Peyer's patch (tissue), 4 donors: ENCODE measurements around the gene IQCN. TPM values are rescaled to one million over a fixed set of nuclear protein-coding genes. Genes with fewer than 3 reads are reported as not detected.

Experiments
- DNase-seq, 3 donors: peaks; one replicate each; pipeline ENCODE4 v3.0.0-alpha.2; 2017 to 2019
- H3K27ac ChIP-seq, 4 donors: fragments of 200-600 bp; sonication (generic); one replicate each; pipeline ENCODE4 v1.5.1; 2016 to 2019
- H3K27me3 ChIP-seq, 2 donors: fragments of 200-600 bp; sonication (generic); one replicate each; pipeline ENCODE4 v1.5.1; 2019
- H3K36me3 ChIP-seq, 3 donors: fragments of 200-600 bp; sonication (generic); one replicate each; pipeline ENCODE4 v1.5.1; 2016 to 2019
- H3K4me1 ChIP-seq, 4 donors: fragments of 200-600 bp; sonication (generic); one replicate each; pipeline ENCODE4 v1.5.1; 2016 to 2019
- H3K4me3 ChIP-seq, 4 donors: fragments of 200-600 bp; sonication (generic); 1 replicate in 3 of 4; 2 replicates in 1 of 4; pipeline ENCODE4 v1.5.1; 2016 to 2019; ENCODE audit warnings: mild to moderate bottlenecking in 1 of 4
- H3K9me3 ChIP-seq, 4 donors: fragments of 200-600 bp; sonication (generic); one replicate each; pipeline ENCODE4 v1.5.1; 2016 to 2019; ENCODE audit warnings: mild to moderate bottlenecking in 1 of 4
- POLR2A ChIP-seq, 2 donors: fragments of 450-650 bp; IDR thresholded peaks; one replicate each; pipeline ENCODE4 v1.5.1; 2017; ENCODE audit warnings: antibody characterized with exemption in 2 of 2, mild to moderate bottlenecking in 2 of 2, moderate library complexity in 2 of 2
- total RNA-seq, 4 donors: library from RNA; depleted of rRNA; stranded (reverse); fragments of >200 nt; gene quantifications; one replicate each; pipeline ENCODE4 v1.1.0, GENCODE V29; 2016
- TF ChIP-seq, protein P1 (sequence below), 6 experiments: fragments of 450-650 bp in 4 of 6; fragments of 200-600 bp in 2 of 6; sonication (generic) in 1 of 6; IDR thresholded peaks; one replicate each; pipeline ENCODE4 v1.5.1; 2017 to 2019; ENCODE audit warnings: antibody characterized with exemption in 6 of 6, mild to moderate bottlenecking in 3 of 6, moderate library complexity in 1 of 6

IQCN gene, protein sequence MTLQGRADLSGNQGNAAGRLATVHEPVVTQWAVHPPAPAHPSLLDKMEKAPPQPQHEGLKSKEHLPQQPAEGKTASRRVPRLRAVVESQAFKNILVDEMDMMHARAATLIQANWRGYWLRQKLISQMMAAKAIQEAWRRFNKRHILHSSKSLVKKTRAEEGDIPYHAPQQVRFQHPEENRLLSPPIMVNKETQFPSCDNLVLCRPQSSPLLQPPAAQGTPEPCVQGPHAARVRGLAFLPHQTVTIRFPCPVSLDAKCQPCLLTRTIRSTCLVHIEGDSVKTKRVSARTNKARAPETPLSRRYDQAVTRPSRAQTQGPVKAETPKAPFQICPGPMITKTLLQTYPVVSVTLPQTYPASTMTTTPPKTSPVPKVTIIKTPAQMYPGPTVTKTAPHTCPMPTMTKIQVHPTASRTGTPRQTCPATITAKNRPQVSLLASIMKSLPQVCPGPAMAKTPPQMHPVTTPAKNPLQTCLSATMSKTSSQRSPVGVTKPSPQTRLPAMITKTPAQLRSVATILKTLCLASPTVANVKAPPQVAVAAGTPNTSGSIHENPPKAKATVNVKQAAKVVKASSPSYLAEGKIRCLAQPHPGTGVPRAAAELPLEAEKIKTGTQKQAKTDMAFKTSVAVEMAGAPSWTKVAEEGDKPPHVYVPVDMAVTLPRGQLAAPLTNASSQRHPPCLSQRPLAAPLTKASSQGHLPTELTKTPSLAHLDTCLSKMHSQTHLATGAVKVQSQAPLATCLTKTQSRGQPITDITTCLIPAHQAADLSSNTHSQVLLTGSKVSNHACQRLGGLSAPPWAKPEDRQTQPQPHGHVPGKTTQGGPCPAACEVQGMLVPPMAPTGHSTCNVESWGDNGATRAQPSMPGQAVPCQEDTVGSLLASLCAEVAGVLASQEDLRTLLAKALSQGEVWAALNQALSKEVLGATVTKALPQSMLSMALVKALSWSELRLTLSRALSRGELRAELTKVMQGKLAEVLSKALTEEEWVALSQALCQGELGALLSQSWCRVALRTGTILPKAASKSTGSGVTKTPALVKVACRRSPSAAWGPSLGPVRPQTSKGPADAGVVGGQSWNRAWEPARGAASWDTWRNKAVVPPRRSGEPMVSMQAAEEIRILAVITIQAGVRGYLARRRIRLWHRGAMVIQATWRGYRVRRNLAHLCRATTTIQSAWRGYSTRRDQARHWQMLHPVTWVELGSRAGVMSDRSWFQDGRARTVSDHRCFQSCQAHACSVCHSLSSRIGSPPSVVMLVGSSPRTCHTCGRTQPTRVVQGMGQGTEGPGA (N-terminal part only)
- total RNA-seq, result 10 to 100 TPM in 2 of 4 donors, 1 to 10 TPM in 2; 7.4 to 40.2 (median 17.0) TPM

DNA sequence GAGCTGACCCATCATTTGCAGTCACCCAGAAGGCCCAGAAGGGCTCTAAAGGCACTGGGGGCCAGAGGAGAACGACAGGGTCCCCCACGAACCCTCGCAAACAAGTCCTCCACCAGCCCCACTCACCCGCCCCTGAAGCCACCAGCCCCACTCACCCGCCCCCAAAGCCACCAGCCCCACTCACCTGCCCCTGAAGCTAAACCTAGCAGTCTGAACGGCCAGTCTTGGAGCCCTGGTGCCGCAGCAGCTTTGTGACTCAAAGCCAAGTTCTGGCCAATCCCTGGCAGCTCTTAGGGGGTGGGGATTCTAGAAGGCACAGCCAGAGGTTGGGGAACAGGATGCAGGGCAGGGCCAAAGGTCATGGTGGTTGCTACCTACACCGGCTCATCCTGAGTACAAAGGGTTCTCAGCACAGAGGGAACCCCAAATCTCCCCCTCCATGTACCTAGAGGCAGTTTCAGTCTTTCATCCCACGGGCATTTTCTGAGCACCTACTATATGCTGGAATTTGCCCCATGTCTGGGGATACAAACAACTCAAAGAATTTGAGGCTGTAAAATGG is at the start of gene IQCN:
IQCN (minus strand) TSS at position 234 of the 562 bp plus-strand sequence. CDS start 4,974 bp downstream, outside the sequence.
- peaks cover 10 to 62% (median 19%) of the 10 kb centered on the region in 4 donors for H3K4me1 ChIP-seq
- H3K27ac ChIP-seq, result peak within 1 kb of the TSS; percentile 47 to 90 (median 64)
- peaks cover 0 to 29% (median 0%) of the 10 kb centered on the region in 3 donors for H3K36me3 ChIP-seq
- no peaks in the 10 kb centered on the region for H3K27me3 ChIP-seq
- DNase-seq, result peak in 2 of 3 donors; percentile 78 to 86
- no peaks in the 10 kb centered on the region for H3K9me3 ChIP-seq
- peak within 1 kb of the TSS in 2 of 4 donors; percentile 7 to 36 for H3K4me3 ChIP-seq
- no peak for TF ChIP-seq POLR2A (IDR thresholded peaks at IDR 0.05)
- TF ChIP-seq, protein P1, sequence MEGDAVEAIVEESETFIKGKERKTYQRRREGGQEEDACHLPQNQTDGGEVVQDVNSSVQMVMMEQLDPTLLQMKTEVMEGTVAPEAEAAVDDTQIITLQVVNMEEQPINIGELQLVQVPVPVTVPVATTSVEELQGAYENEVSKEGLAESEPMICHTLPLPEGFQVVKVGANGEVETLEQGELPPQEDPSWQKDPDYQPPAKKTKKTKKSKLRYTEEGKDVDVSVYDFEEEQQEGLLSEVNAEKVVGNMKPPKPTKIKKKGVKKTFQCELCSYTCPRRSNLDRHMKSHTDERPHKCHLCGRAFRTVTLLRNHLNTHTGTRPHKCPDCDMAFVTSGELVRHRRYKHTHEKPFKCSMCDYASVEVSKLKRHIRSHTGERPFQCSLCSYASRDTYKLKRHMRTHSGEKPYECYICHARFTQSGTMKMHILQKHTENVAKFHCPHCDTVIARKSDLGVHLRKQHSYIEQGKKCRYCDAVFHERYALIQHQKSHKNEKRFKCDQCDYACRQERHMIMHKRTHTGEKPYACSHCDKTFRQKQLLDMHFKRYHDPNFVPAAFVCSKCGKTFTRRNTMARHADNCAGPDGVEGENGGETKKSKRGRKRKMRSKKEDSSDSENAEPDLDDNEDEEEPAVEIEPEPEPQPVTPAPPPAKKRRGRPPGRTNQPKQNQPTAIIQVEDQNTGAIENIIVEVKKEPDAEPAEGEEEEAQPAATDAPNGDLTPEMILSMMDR (IDR thresholded peaks at IDR 0.05), result no peak

DNA sequence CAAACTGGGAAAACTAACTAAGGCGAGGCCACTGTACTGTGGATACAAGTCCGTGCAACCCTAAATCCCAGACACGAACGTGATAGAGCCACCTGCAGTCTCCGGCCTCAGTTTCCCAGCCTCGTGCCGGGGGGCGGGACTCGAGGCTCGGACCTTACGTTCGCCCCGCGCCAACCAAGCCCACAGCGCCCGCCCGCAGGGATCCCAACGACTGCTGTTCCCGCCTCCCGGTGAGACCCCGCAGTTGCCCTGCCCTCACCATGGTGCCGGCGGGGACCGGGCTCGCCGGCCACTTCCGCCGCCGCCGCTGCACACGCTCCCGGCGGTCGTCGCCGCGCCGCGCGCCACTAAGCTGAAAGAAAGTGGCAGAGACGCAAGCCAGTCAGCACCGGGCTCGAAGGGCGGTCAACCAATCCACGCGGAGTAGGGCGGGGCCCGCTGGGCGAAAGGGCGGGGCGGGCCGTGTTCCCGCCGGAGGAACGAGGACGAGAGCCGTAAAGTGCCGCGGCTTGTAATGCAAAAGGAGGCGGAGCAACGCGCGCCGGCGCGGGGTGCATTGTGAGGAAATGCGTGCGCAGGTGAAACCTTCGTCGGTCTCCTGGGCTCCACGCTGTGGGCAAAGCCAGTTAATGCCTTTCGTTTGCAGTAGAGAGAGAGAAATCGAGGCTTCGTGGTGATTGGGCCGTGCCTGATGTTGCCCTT is 48.7 kb upstream of the IQCN start, which contains the start of gene LSM4:
LSM4 (minus strand) TSS at position 318 of the 702 bp plus-strand sequence; CDS start at position 262, 56 bp downstream.
- H3K36me3 ChIP-seq, result no peaks in the 10 kb centered on the region
- peak; percentile 99 to 100 (median 100) for DNase-seq
- peaks cover 16 to 52% (median 37%) of the 10 kb centered on the region in 4 donors for H3K4me1 ChIP-seq
- H3K27ac ChIP-seq, result peak within 1 kb of the TSS; percentile 88 to 97 (median 94)
- H3K27me3 ChIP-seq, result no peaks in the 10 kb centered on the region
- TF ChIP-seq POLR2A (IDR thresholded peaks at IDR 0.05), result peak; percentile 95 to 97
- TF ChIP-seq, protein P1 (IDR thresholded peaks at IDR 0.05), result peak in 5 of 6 experiments; percentile 46 to 58 (median 51)
- H3K4me3 ChIP-seq, result peak within 1 kb of the TSS; percentile 64 to 83 (median 72)
- H3K9me3 ChIP-seq, result no peaks in the 10 kb centered on the region

DNA sequence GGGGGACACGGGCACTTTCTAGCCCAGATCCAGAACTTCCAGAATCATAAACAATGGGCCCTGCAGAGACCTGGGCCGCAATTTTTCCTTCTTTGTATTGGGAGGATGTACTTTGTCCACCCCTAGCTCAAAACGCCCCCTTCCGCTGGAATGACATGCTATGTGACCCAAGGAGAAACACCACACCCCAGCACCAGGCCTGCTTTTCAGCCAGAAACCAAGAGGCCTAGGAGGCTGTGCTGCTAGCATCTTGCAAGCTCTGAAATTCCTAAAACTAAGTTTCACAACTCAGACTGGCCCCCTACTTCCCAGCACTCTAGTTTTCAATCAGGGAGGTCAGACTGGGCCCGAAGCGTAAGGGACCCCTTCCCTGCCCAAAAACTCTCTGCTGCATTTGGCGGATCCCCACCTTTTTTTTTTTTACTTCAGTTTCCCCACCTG is 48.1 kb upstream of the IQCN start:
- H3K4me1 ChIP-seq, result peaks cover 16 to 57% (median 39%) of the 10 kb centered on the region in 4 donors
- TF ChIP-seq, protein P1 (IDR thresholded peaks at IDR 0.05), result peak in 2 of 6 experiments; percentile 16 to 26
- TF ChIP-seq POLR2A (IDR thresholded peaks at IDR 0.05), result peak in 1 of 2 donors; percentile 59

DNA sequence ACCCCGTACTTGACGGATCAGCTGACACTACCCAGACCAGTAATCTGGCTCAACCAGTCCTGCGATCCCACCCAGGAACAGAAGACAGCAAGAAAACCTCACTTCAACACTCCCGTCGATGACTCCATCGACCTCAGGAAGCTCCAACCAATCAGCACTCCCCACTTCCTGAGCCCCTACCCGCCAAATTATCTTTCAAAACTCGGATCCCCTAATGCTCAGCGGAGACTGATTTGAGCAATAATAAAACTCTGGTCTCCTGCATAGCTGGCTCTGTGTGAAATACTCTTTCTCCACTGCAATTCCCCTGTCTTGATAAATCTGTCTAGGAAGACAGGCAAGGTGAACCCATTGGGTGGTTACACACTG is 47.5 kb upstream of the IQCN start:
- TF ChIP-seq, protein P1 (IDR thresholded peaks at IDR 0.05), result no peak
- TF ChIP-seq POLR2A (IDR thresholded peaks at IDR 0.05), result no peak
- Histone ChIP-seq H3K4me1 (peaks cover 16 to 62% (median 39%) of the 10 kb centered on the region in 4 donors), H3K4me3 (peak overlapping the region in 2 of 4 donors; percentile 67 to 77), H3K27ac (peak overlapping the region; percentile 88 to 97 (median 94)), H3K9me3 (no peaks in the 10 kb centered on the region), H3K27me3 (no peaks in the 10 kb centered on the region), H3K36me3 (no peaks in the 10 kb centered on the region)
- DNase-seq, result no peak

More for the DNA sequence above, 48.1 kb upstream of the IQCN start:
- peak; percentile 71 to 91 (median 81) for DNase-seq
- Histone ChIP-seq H3K4me3 (peak overlapping the region; percentile 64 to 83 (median 72)), H3K27me3 (no peaks in the 10 kb centered on the region), H3K36me3 (no peaks in the 10 kb centered on the region), H3K27ac (peak overlapping the region; percentile 88 to 97 (median 94)), H3K9me3 (no peaks in the 10 kb centered on the region)
